KOPT-K1 (cell line): ENCODE data around the gene SUGCT.

ENCODE experiments used
- H3K27ac ChIP-seq: fragments of 200-600 bp; sonication (generic); 2 replicates; pipeline ENCODE4 v1.5.1; 2016; ENCODE audit warnings: antibody characterized with exemption, mild to moderate bottlenecking, low read depth, low read length; ENCODE audit not compliant: poor library complexity, severe bottlenecking
- H3K36me3 ChIP-seq: fragments of 200-600 bp; sonication (generic); 2 replicates; pipeline ENCODE4 v1.5.1; 2017; ENCODE audit warnings: antibody characterized with exemption, mild to moderate bottlenecking, low read length, moderate library complexity; ENCODE audit not compliant: insufficient read depth
- H3K9me3 ChIP-seq: fragments of 200-600 bp; sonication (generic); 2 replicates; pipeline ENCODE4 v1.5.1; 2017; ENCODE audit warnings: antibody characterized with exemption, low read length, mild to moderate bottlenecking; ENCODE audit not compliant: insufficient read depth, poor library complexity, severe bottlenecking

SUGCT gene

GRCh38 chr7:40332516-40332915, 197.7 kb downstream of the SUGCT start:
- no peak overlapping the region for H3K27ac ChIP-seq
- no peaks in the 10 kb centered on the region for H3K9me3 ChIP-seq
- no peaks in the 10 kb centered on the region for H3K36me3 ChIP-seq

DNA sequence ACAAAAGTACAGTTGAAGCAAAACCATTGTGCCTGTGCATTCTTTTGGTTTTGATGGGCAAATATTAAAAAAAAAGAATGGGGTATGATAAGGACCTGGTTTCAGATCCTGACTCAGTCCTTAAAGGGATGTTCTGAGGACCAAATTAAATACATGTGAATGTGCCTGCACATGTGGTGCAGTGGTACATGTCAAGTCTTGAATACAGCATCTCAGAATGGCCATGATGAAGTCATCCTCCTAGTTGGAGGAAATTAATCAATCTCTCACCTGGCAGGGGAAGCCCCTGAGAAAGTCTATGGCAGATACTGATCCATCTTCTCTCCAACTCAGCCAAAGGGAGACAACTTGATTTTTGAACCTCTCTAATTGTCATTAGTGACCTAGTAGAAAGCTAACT, 207.0 kb downstream of the SUGCT start:
- H3K27ac ChIP-seq: no peak overlapping the region
- H3K9me3 ChIP-seq: no peaks in the 10 kb centered on the region
- no peaks in the 10 kb centered on the region for H3K36me3 ChIP-seq

GRCh38 chr7:40346554-40346953, 211.7 kb downstream of the SUGCT start:
- H3K27ac ChIP-seq: no peak overlapping the region

GRCh38 chr7:40348126-40348728, 213.4 kb downstream of the SUGCT start:
- Histone ChIP-seq H3K27ac (no peak overlapping the region), H3K36me3 (no peaks in the 10 kb centered on the region), H3K9me3 (no peaks in the 10 kb centered on the region)

More at GRCh38 chr7:40346554-40346953, 211.7 kb downstream of the SUGCT start:
- H3K9me3 ChIP-seq: no peaks in the 10 kb centered on the region
- no peaks in the 10 kb centered on the region for H3K36me3 ChIP-seq

DNA sequence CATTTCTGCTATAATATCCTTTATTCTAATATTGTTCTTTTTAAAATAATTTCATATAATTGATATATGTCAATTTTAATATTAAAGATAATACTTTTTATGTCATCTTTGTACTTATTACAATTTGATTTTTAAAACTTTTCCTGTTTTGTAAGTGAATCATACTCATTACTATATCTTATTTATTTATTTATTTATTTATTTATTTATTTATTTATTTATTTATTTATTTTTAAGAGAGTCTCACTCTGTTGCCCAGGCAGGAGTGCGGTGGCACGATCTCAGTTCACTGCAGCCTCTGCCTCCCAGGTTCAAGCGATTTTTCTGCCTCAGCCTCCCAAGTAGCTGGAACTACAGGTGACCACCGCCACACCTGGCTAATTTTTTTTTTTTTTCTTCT, 215.3 kb downstream of the SUGCT start:
- H3K9me3 ChIP-seq: no peaks in the 10 kb centered on the region
- no peaks in the 10 kb centered on the region for H3K36me3 ChIP-seq
- H3K27ac ChIP-seq: no peak overlapping the region

DNA sequence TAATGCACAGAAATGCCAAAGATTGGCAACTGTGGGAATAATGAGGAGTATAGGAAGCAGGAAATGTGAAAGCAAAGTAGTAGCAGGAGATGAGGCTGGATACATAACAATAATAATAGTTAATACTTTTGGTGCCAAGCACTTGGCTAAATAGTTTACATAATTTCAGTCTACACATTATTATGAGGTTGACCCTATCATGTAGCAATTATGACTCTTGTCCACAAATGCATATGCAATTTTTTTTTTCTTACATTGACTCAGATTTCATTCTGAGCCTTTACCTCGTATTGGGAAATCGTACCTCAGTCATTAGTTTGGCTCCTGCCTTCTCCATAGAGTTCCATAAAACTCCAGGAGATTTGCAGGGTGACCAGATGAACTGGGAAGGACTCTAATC, 219.9 kb downstream of the SUGCT start:
- Histone ChIP-seq H3K36me3 (no peaks in the 10 kb centered on the region), H3K9me3 (no peaks in the 10 kb centered on the region), H3K27ac (no peak overlapping the region)

DNA sequence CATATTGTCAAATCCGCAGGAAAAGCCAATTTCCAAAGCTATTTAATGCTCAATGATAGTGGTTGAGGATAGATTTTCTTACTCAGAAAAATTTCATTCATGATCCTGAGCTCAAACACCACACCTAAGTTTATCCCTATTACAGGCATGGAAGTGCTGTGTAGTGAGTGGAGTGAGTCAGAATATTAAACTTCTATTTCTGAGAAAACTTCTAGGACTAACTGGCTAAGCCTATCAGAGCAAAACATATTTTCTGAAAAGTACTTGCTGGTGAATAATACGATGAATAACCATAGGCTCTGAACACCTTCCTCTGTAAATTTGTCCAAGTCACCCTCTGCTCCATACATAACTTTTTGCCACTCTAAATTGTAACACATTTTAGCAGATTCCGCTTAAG, 221.5 kb downstream of the SUGCT start:
- Histone ChIP-seq H3K27ac (no peak overlapping the region), H3K36me3 (no peaks in the 10 kb centered on the region), H3K9me3 (no peaks in the 10 kb centered on the region)

DNA sequence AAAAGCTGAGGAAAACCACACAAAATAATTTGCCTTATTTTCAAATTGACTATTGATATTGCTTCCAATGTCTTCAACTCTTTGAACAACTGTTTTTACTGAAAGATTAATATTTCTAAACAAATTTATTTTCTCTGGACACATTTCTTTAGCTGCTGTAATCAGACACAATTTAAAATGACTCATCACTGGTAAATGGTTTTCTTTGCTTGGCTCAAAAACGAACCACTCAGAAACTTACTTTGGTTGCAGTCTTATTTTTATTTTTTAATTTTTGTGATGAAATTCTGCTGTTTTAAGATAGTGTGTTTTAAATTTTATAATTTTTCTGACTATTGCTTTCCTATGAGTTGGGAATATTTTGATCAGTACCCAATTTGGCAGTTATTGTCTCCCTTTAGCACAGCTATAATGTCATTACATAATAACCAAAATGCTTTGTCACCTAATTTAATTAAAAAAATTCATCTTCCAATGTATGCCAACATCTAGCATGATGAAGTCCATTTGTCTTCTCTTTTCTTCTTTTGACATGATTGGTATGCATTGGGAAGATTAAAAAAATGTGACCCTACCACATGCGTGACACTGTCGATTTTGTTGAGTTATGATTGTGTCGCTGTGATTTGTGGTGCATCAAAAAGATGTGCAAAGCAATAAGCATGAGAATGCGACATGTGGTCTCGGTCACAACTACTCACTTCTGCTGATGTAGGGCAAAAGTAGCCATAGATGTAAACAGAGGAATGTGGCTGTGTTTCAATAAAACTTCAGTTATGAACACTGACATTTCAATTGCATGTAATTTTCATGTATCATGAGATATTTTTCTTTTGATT, 222.3 kb downstream of the SUGCT start:
- no peak overlapping the region for H3K27ac ChIP-seq
- no peaks in the 10 kb centered on the region for H3K9me3 ChIP-seq
- no peaks in the 10 kb centered on the region for H3K36me3 ChIP-seq

GRCh38 chr7:40369641-40370277, 235.0 kb downstream of the SUGCT start:
- no peaks in the 10 kb centered on the region for H3K36me3 ChIP-seq
- no peaks in the 10 kb centered on the region for H3K9me3 ChIP-seq
- no peak overlapping the region for H3K27ac ChIP-seq

DNA sequence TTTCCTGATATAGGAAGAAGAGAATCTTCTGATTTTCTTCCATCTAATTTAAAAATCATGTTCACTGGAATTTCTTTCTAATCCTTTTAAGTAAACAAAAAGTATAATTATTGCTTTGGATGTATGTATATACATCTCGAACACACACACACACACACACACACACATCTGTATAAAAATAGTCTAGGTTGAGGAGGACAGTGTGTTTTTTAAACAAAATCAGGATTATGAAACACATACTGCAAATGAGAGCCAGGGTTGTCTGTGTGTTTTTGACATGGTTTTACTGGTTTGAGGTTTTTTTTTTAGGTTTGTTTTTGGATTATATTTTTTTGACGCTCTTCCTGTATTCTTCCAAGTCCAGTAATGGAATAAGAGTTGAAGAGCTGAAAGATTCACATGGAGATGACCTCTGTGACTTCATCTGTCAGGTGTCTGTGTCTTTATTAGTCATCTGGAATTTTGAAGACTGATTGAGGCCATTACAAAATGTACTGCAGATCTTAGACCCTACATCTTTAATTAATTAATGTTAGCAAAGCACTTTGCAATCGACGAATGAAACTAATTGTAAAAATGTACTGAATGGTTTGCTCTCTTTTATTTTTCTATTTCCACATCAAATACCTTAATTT, 237.1 kb downstream of the SUGCT start:
- Histone ChIP-seq H3K9me3 (no peaks in the 10 kb centered on the region), H3K36me3 (no peaks in the 10 kb centered on the region), H3K27ac (no peak overlapping the region)

GRCh38 chr7:40374575-40374974, 239.8 kb downstream of the SUGCT start:
- H3K27ac ChIP-seq: no peak overlapping the region
- H3K36me3 ChIP-seq: no peaks in the 10 kb centered on the region
- H3K9me3 ChIP-seq: no peaks in the 10 kb centered on the region

GRCh38 chr7:40380111-40380510, 245.3 kb downstream of the SUGCT start:
- Histone ChIP-seq H3K36me3 (no peaks in the 10 kb centered on the region), H3K27ac (no peak overlapping the region), H3K9me3 (no peaks in the 10 kb centered on the region)

DNA sequence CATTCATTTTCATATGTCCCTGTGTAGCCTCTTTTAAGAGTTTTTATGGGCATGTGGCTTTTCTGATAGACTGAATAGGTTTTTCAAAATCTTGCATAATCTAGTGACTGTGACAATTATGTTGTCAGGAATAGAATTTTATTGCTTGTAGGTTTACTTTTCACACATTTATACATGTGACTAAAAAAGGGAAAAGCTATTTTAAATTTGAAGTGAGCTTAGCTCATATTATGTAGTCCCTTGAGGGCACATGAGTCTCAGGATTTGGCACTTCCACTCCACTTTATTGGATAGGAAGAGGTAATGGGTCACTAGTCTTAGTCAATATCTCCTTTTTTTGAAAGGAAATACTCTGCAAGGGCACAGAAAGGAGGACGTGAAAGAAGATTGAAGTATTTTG, 247.3 kb downstream of the SUGCT start:
- no peaks in the 10 kb centered on the region for H3K9me3 ChIP-seq
- no peak overlapping the region for H3K27ac ChIP-seq
- no peaks in the 10 kb centered on the region for H3K36me3 ChIP-seq

DNA sequence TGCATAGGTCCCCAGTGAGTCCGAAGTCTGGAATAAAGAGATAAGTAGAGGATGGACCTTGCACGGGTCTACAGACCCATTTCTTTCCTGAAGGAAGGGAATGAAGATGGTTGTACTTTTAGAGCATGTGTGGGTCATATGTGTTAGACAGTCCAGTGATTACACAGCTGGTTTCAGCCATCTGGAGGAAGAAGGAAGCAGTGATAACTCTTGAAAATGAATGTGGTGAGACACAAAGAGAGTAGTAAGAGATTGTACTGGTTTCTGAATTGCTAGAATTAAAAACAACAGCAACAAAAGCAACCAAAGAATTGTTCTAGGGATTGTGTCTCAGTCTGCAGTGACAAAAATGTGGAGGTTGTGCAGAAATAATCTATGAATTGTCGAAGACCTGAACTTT, 258.9 kb downstream of the SUGCT start:
- Histone ChIP-seq H3K9me3 (no peaks in the 10 kb centered on the region), H3K36me3 (no peaks in the 10 kb centered on the region), H3K27ac (no peak overlapping the region)

GRCh38 chr7:40394400-40394799, 259.6 kb downstream of the SUGCT start:
- Histone ChIP-seq H3K36me3 (no peaks in the 10 kb centered on the region), H3K27ac (no peak overlapping the region), H3K9me3 (no peaks in the 10 kb centered on the region)
